H1 (cell line): Measurements from ENCODE around the gene OPCML. TPM values are rescaled to one million over a fixed set of nuclear protein-coding genes. Genes with fewer than 3 reads are reported as not detected.

ENCODE experiments used
- CTCF ChIA-PET: fragments of 300-600 bp; sonication (Branson Sonifier 250); formaldehyde crosslinking; loops from one replicate; lab custom pipeline; 2021; ENCODE audit not compliant: partially characterized antibody; lab: Charles Lee
- POLR2A ChIA-PET: fragments of 300-600 bp; sonication (Branson Sonifier 250); formaldehyde crosslinking; loops from one replicate; lab custom pipeline; 2021; ENCODE audit warnings: inconsistent platforms; ENCODE audit not compliant: partially characterized antibody; lab: Charles Lee
- DNase-seq, 2 experiments: peaks; one replicate each; pipeline versions ENCODE4 v3.0.0 to v3.0.0-alpha.2; 2010 to 2022; ENCODE audit warnings: low spot score in 2 of 2, low read depth in 1 of 2, mixed read lengths in 1 of 2
- FAIRE-seq: peaks from 2 replicates; lab custom pipeline; 2011; peaks lifted over from hg19 to GRCh38; lab: Jason Lieb, UNC
- H2AFZ ChIP-seq: 2 replicates; pipeline ENCODE4 v1.8.1; 2012; ENCODE audit warnings: low read length, inconsistent platforms
- H2AK5ac ChIP-seq: 2 replicates; pipeline ENCODE4 v1.6.1; 2013; ENCODE audit warnings: low read depth, low read length
- H2BK120ac ChIP-seq: replicated peaks from 2 replicates; pipeline ENCODE3; 2013; ENCODE audit warnings: low read depth, low read length, inconsistent platforms
- H2BK12ac ChIP-seq: 2 replicates; pipeline ENCODE4 v1.6.1; 2013; ENCODE audit warnings: low read depth, low read length
- H2BK15ac ChIP-seq: 2 replicates; pipeline ENCODE4 v1.6.1; 2013; ENCODE audit warnings: low read length
- H2BK20ac ChIP-seq: 2 replicates; pipeline ENCODE4 v1.6.1; 2013; ENCODE audit warnings: low read length
- H2BK5ac ChIP-seq: 2 replicates; pipeline ENCODE4 v1.6.1; 2013; ENCODE audit warnings: low read depth, low read length
- H3K14ac ChIP-seq: 2 replicates; pipeline ENCODE4 v1.6.1; 2013; ENCODE audit warnings: inconsistent platforms; ENCODE audit not compliant: insufficient read length
- H3K18ac ChIP-seq: 2 replicates; pipeline ENCODE4 v1.6.1; 2013; ENCODE audit warnings: low read length; ENCODE audit errors: extremely low read depth
- H3K23ac ChIP-seq: 2 replicates; pipeline ENCODE4 v1.6.1; 2013; ENCODE audit warnings: inconsistent platforms; ENCODE audit not compliant: insufficient read length
- H3K23me2 ChIP-seq: 2 replicates; pipeline ENCODE4 v1.6.1; 2013; ENCODE audit warnings: low read depth, low read length
- H3K27ac ChIP-seq: 2 replicates; pipeline ENCODE4 v1.6.1; 2011; ENCODE audit warnings: low read depth, low read length, inconsistent platforms
- H3K27me3 ChIP-seq, 4 experiments: replicated peaks in 1 of 4; 1 replicate in 1 of 4; 2 replicates in 3 of 4; pipeline versions ENCODE4 v1.6.1 to v1.8.1; 2011 to 2013; ENCODE audit warnings: low read length in 3 of 4, mild to moderate bottlenecking in 3 of 4, inconsistent platforms in 2 of 4, mixed read lengths in 2 of 4, moderate library complexity in 1 of 4; ENCODE audit not compliant: control insufficient read depth in 3 of 4, insufficient read depth in 3 of 4; ENCODE audit errors: extremely low read depth in 1 of 4
- H3K36me3 ChIP-seq, 4 experiments: 2 replicates each; pipeline versions ENCODE4 v1.6.1 to v1.8.1; 2011 to 2013; ENCODE audit warnings: mild to moderate bottlenecking in 4 of 4, low read length in 3 of 4, moderate library complexity in 2 of 4, control low read depth in 1 of 4, inconsistent platforms in 1 of 4; ENCODE audit not compliant: insufficient read depth in 4 of 4, control insufficient read depth in 2 of 4
- H3K4ac ChIP-seq: replicated peaks from 2 replicates; pipeline ENCODE3; 2013; ENCODE audit warnings: low read length, low read depth, mixed read lengths, inconsistent platforms; ENCODE audit not compliant: insufficient read length
- H3K4me1 ChIP-seq, 4 experiments: replicated peaks in 1 of 4; 1 replicate in 1 of 4; 2 replicates in 3 of 4; pipeline versions ENCODE4 v1.6.1 to v1.8.1; 2011 to 2013; ENCODE audit warnings: low read length in 3 of 4, inconsistent platforms in 2 of 4, mixed read lengths in 1 of 4; ENCODE audit not compliant: insufficient read depth in 4 of 4, control insufficient read depth in 3 of 4
- H3K4me2 ChIP-seq, 2 experiments: 2 replicates each; pipeline versions ENCODE4 v1.6.1 to v1.8.1; 2011 to 2013; ENCODE audit warnings: low read depth in 2 of 2, low read length in 2 of 2, control low read depth in 1 of 2, inconsistent platforms in 1 of 2, mild to moderate bottlenecking in 1 of 2; ENCODE audit not compliant: insufficient read depth in 1 of 2
- H3K4me3 ChIP-seq, 4 experiments: fragments of 200-600, 300-600 bp in 1 of 4; sonication (generic), shearing (Covaris generic), sonication (Bioruptor Twin) in 1 of 4; 2 replicates each; pipeline versions ENCODE4 v1.5.1 to v1.8.1; 2011 to 2016; ENCODE audit warnings: low read length in 4 of 4, low read depth in 3 of 4, control low read depth in 2 of 4, inconsistent platforms in 2 of 4, mild to moderate bottlenecking in 2 of 4, mixed read lengths in 1 of 4, moderate library complexity in 1 of 4; ENCODE audit not compliant: insufficient read depth in 2 of 4; ENCODE audit errors: extremely low read depth in 1 of 4
- H3K56ac ChIP-seq: replicated peaks from 2 replicates; pipeline ENCODE3; 2013; ENCODE audit warnings: low read depth, mild to moderate bottlenecking, mixed read lengths, low read length, inconsistent platforms; ENCODE audit not compliant: insufficient read length
- H3K79me1 ChIP-seq: 2 replicates; pipeline ENCODE4 v1.6.1; 2013; ENCODE audit warnings: low read depth, low read length, control low read depth
- H3K79me2 ChIP-seq, 2 experiments: 2 replicates each; pipeline versions ENCODE4 v1.6.1 to v1.8.1; 2012 to 2013; ENCODE audit warnings: low read length in 2 of 2, mild to moderate bottlenecking in 2 of 2, inconsistent platforms in 1 of 2; ENCODE audit not compliant: insufficient read depth in 2 of 2, control insufficient read depth in 1 of 2
- H3K9ac ChIP-seq, 4 experiments: replicated peaks in 1 of 4; 1 replicate in 1 of 4; 2 replicates in 3 of 4; pipeline versions ENCODE4 v1.6.1 to v1.8.1; 2011 to 2013; ENCODE audit warnings: low read depth in 3 of 4, low read length in 3 of 4, control low read depth in 2 of 4, mild to moderate bottlenecking in 2 of 4, moderate library complexity in 2 of 4, inconsistent platforms in 1 of 4; ENCODE audit errors: extremely low read depth in 1 of 4
- H3K9me3 ChIP-seq, 2 experiments: 2 replicates each; pipeline versions ENCODE4 v1.6.1 to v1.8.1; 2012 to 2013; ENCODE audit warnings: mild to moderate bottlenecking in 2 of 2, moderate library complexity in 2 of 2, control low read depth in 1 of 2, inconsistent platforms in 1 of 2, low read depth in 1 of 2, low read length in 1 of 2, mixed read lengths in 1 of 2; ENCODE audit not compliant: insufficient read depth in 2 of 2
- H4K20me1 ChIP-seq, 2 experiments: replicated peaks in 1 of 2; 2 replicates each; pipeline versions ENCODE3 to v1.8.1; 2011 to 2013; ENCODE audit warnings: inconsistent platforms in 2 of 2, low read length in 2 of 2, mild to moderate bottlenecking in 1 of 2; ENCODE audit not compliant: insufficient read depth in 2 of 2, control insufficient read depth in 1 of 2
- H4K5ac ChIP-seq: 2 replicates; pipeline ENCODE4 v1.6.1; 2013; ENCODE audit warnings: low read length, low read depth, mixed read lengths, inconsistent platforms; ENCODE audit not compliant: insufficient read length
- H4K8ac ChIP-seq: 2 replicates; pipeline ENCODE4 v1.8.0; 2013; ENCODE audit warnings: mild to moderate bottlenecking, moderate library complexity, low read length, inconsistent platforms; ENCODE audit not compliant: insufficient read depth; ENCODE audit errors: extremely low read depth
- H4K91ac ChIP-seq: replicated peaks from 2 replicates; pipeline ENCODE3; 2013; ENCODE audit warnings: low read length, mixed read lengths, inconsistent platforms; ENCODE audit not compliant: insufficient read length
- KDM1A ChIP-seq: fragments of 200-600, 300-600 bp; sonication (generic); IDR thresholded peaks from 2 replicates; pipeline ENCODE4 v1.7.1; 2016; ENCODE audit warnings: mild to moderate bottlenecking, low read length, borderline replicate concordance
- WGBS, 2 experiments: shearing (Covaris generic) in 1 of 2; methylation state at CpG; one replicate each; pipeline versions ENCODE4 v1.1.6 to v1.1.7; 2013 to 2015; ENCODE audit warnings: low lambda C conversion rate in 2 of 2, mixed read lengths in 2 of 2, inconsistent platforms in 1 of 2, low coverage in 1 of 2, missing lambda C conversion rate in 1 of 2; ENCODE audit not compliant: insufficient replicate concordance in 2 of 2, insufficient coverage in 1 of 2, insufficient read length in 1 of 2; ENCODE audit errors: extremely low coverage in 1 of 2, missing lambda C conversion rate in 1 of 2; 5-methylcytosine and 5-hydroxymethylcytosine counted together
- polyA plus RNA-seq, 7 experiments: library from polyadenylated mRNA; depleted of rRNA in 3 of 7; stranded (reverse) in 5 of 7; unstranded in 2 of 7; fragments of >200 nt in 5 of 7; fragments of 200-250 nt in 2 of 7; gene quantifications; 1 replicate in 5 of 7; 2 replicates in 1 of 7; 4 replicates in 1 of 7; pipeline versions ENCODE4 v1.2.1 to v1.2.3, GENCODE V29; 2011 to 2013; ENCODE audit warnings: missing spikeins in 2 of 7, mixed read lengths in 2 of 7
- total RNA-seq: library from RNA; stranded (reverse); fragmentation: NEBNext Ultra II Directional; extraction: Animal tissue kit (Norgen Biotek cat#: 25700); gene quantifications from 2 replicates; pipeline ENCODE4 v1.2.1, GENCODE V29; 2021

The OPCML gene
- total and polyA plus RNA-seq, 2 of the 8 experiments (the other 6 are each of a cell fraction or from before 2014, with no cell fraction given) = 2.3 to 3.1 TPM

- H3K4me3 ChIP-seq = no peak overlapping the region
- H2BK5ac ChIP-seq = no peak overlapping the region
- no peak overlapping the region for H3K27ac ChIP-seq
- H3K23me2 ChIP-seq = no peaks in the 10 kb centered on the region
- no peak overlapping the region for H4K91ac ChIP-seq
- no peak overlapping the region for H2BK20ac ChIP-seq
- no peaks in the 10 kb centered on the region for H3K27me3 ChIP-seq
- no peak overlapping the region for H2AFZ ChIP-seq
- POLR2A ChIA-PET = interaction anchor here (1.1 kb wide), 1 partner anchor 8 kb away, joined by 5 read pairs; no protein-coding TSS in a partner anchor
- H3K79me1 ChIP-seq = no peaks in the 10 kb centered on the region; the same call in 1 of the 2 replicates
- H3K9me3 ChIP-seq = no peaks in the 10 kb centered on the region
- H3K23ac ChIP-seq = no peak overlapping the region
- 77% methylated on average over 7 of the region's 8 CpGs; no CpG with 5 or more reads in 1 of the 2 experiments for WGBS, 2 experiments
- FAIRE-seq = no peak
- peaks cover 0 to 5% (median 2%) of the 10 kb centered on the region in 4 experiments; a peak in 3 of 7 replicates for H3K4me1 ChIP-seq
- H3K9ac ChIP-seq = no peak overlapping the region
- H3K79me2 ChIP-seq = no peaks in the 10 kb centered on the region
- no peak overlapping the region for H2BK15ac ChIP-seq
- H2BK120ac ChIP-seq = no peak overlapping the region
- no peak overlapping the region for H4K8ac ChIP-seq
- H3K4ac ChIP-seq = no peak overlapping the region
- H4K5ac ChIP-seq = no peak overlapping the region
- DNase-seq = no peak
- CTCF ChIA-PET = interaction anchor here (0.7 to 1.4 kb wide), 3 partner anchors 107 to 248 kb away, joined by 3 to 4 read pairs (median 3); no protein-coding TSS in a partner anchor
- no peaks in the 10 kb centered on the region for H4K20me1 ChIP-seq
- H3K36me3 ChIP-seq = no peaks in the 10 kb centered on the region
- no peak overlapping the region for H3K56ac ChIP-seq
- no peak overlapping the region for H2BK12ac ChIP-seq
- H2AK5ac ChIP-seq = no peak overlapping the region
- no peak overlapping the region for H3K18ac ChIP-seq
- no peak overlapping the region for H3K4me2 ChIP-seq
- H3K14ac ChIP-seq = no peak overlapping the region
- no peak for TF ChIP-seq KDM1A
Observed at GRCh38 chr11:133383201-133383600, 149.1 kb downstream of the OPCML start.
